Iris pigment epithelial cell (primary cell): ENCODE results near the gene LRIT1.
"Not testable (repeated sequence)": the region's sequence is repeated elsewhere in the genome, so short reads cannot be mapped to it uniquely, and the experiment has no call there.

Experiments
- DNase-seq: peaks from one replicate; pipeline ENCODE4 v3.0.0-alpha.2; 2011; ENCODE audit warnings: low read depth

Gene LRIT1, protein sequence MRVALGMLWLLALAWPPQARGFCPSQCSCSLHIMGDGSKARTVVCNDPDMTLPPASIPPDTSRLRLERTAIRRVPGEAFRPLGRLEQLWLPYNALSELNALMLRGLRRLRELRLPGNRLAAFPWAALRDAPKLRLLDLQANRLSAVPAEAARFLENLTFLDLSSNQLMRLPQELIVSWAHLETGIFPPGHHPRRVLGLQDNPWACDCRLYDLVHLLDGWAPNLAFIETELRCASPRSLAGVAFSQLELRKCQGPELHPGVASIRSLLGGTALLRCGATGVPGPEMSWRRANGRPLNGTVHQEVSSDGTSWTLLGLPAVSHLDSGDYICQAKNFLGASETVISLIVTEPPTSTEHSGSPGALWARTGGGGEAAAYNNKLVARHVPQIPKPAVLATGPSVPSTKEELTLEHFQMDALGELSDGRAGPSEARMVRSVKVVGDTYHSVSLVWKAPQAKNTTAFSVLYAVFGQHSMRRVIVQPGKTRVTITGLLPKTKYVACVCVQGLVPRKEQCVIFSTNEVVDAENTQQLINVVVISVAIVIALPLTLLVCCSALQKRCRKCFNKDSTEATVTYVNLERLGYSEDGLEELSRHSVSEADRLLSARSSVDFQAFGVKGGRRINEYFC

DNA sequence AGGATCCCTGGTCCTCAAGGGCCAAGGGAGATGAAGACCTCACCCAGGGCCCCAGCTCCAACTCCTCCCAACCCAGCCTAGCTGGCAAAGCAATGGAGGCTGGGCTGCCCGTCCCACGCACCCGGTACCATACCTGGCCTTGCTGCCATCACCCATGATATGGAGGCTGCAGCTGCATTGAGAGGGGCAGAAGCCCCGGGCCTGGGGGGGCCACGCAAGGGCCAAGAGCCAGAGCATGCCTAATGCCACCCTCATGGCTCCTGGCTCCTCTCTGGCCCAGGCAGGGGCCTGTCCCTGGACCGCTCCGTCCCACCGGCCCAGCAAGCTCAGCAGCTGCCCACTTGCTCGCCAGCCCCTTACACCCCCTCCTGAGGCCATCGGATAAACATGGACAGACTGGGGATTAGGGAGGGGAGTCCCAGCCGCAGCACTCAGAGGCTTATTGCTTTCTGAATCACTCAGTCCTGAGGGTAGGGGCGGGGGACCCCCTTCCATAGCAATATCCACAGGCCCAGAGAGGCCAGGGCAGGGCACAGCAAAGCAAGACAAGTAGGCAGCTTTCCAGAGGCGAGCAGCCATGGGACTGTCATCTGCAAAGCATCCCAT lies at the start of gene LRIT1:
LRIT1 (minus strand) TSS at position 362 of the 606 bp plus-strand sequence; CDS start at position 255, 107 bp downstream.
- no peak for DNase-seq

DNA sequence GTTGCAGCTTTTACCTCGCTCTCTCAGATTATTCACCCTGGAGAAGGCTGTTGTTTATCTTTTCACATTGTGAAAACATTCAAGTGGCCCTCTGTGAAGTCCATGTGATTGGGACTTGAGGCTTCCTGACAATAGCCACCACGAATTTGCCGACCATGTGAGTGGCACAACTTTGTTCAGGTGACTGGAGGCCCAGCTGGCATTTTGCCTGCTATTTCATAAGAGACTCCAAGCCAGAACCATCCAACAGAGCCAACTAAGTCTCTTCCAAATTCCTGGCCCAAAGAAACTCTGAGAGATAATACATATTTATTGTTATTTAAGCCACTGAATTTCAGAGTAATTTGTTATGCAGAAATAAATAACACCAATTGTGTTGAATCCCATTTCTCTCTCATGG lies 48.9 kb upstream of the LRIT1 start:
- DNase-seq, result no peak

DNA sequence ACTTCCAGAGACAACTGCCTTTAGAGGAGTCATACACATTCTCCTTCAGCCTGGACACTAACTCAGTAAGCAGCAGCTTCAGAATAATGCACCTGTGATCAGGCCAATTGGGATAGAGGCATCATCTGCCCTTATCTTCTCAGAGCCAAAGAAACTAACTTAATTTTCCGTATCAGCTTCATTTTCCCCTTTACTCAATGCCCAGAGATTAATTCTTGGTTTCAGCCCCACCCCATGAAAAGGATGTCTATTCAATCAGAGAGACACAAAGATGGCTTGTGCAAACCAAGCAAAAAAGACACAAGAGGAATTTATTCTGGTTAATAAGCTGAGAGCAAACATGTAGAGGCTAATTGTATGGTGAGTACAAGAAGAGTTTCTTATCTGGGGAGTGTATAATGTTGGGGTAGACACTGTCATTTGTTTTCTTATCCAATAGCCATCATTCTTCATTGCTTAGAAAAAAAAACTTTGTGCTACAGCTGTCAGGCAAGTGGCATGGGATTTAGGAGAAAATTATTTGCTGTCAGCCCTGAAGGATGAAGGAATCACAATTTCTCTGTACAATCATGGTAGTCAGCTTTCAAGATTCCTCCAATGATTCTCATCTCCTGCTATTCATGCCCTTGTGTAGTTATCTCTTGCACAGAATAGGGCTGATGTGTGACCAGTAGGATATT lies 48.3 kb upstream of the LRIT1 start:
- no peak for DNase-seq

DNA sequence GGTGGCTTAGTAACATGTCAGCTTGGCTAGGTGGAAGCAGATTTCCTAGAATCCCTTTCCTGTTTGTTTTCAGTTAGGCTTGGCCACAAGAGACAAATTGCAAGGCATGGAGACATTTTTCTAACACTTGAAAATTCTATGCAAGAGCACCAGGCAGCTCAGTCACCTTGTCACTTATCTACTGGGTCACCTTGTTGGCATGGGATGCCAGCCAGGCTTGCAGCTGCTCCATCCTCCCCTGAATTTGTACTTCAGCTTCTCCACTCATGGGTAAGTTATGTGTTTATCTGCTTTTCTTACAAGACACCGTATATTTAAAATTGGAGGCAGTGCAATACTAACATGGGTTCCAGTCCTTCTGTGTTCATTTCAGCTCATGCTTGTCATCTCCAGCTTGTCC lies 46.8 kb upstream of the LRIT1 start:
- no peak for DNase-seq

DNA sequence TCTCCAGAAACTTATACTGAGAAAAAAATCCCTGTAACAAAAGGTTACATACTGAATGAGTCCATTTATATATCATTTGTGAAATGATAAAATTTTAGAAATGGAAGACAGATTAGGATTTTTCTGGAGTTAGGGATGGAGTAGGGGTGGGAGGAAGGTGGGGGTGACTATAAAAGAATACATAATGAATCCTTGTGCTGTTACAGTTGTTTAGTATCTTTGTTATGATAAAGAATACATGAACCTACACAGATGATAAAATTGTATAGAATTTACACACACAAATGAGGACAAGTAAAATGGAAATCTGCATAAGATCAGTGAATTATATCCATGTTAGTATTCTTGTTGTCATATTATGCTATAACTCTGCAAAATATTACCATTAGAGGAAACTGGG lies 45.3 kb upstream of the LRIT1 start:
- no peak for DNase-seq

DNA sequence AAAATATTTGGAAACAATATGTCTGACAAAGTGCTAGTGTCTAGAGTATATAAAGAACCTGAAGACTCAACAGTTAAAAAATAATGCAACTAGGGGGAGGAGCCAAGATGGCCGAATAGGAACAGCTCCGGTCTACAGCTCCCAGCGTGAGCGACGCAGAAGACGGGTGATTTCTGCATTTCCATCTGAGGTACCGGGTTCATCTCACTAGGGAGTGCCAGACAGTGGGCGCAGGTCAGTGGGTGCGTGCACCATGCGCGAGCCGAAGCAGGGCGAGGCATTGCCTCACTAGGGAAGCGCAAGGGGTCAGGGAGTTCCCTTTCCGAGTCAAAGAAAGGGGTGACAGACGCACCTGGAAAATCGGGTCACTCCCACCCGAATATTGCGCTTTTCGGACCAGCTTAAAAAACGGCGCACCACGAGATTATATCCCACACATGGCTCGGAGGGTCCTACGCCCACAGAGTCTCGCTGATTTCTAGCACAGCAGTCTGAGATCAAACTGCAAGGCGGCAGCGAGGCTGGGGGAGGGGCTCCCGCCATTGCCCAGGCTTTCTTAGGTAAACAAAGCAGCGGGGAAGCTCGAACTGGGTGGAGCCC lies 38.6 kb upstream of the LRIT1 start:
- not testable (repeated sequence) for DNase-seq

DNA sequence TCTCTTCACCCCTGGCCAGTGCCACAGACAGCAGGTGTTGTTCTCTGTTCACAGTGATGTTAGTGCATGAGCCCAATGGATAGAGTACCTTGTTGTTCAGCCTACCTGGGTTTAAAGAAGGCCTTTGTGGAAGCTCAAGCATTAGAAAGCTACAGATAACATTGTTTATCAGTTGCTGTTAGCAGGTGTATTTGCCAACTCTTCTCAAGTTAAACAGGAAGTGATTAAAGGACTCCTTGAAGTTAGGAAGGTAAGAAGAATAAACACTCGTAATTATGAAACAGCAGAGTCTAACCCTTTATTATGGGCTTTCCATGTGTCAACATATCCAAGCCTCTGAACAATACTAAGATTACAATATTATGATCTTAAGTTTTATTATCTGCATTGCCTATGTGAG lies 29.4 kb upstream of the LRIT1 start:
- DNase-seq, result no peak

DNA sequence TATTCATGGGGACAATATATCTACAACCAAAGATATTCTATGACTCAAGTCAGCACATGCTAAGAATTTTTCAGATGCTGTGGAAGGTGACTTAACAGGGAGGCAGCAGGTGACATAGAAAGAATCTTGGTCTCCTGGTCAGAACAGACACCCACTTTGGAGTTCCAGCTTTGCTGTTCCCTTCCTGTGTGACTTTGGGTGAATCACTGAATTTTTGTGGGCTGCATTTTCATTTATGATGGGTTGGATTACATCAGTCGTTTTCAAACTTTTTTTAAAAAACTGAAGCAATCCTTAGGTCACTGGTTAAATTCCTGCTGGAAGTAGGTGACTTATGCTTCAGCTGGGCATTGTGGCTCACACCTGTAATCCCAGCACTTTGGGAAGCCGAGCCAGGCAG lies 28.4 kb upstream of the LRIT1 start:
- DNase-seq, result peak; percentile 78

DNA sequence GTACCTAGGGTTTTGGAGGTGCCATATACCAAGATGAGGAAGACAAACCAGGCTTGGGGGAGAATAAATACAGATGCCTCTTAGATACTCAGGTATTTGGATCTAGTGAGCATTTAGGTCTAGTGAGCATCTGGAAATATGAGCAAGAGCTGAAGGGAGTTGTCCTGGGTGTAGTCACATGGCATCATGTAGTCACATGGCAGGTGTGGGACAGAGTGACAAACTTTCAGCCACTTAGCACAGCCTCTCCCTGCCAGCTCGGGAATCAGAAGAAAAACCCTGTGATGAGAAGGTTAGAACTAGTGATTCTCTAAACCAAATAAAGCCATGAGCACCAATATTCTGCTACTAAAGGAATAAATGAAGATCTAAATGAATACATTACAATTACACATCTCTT lies 27.8 kb upstream of the LRIT1 start:
- DNase-seq, result no peak

DNA sequence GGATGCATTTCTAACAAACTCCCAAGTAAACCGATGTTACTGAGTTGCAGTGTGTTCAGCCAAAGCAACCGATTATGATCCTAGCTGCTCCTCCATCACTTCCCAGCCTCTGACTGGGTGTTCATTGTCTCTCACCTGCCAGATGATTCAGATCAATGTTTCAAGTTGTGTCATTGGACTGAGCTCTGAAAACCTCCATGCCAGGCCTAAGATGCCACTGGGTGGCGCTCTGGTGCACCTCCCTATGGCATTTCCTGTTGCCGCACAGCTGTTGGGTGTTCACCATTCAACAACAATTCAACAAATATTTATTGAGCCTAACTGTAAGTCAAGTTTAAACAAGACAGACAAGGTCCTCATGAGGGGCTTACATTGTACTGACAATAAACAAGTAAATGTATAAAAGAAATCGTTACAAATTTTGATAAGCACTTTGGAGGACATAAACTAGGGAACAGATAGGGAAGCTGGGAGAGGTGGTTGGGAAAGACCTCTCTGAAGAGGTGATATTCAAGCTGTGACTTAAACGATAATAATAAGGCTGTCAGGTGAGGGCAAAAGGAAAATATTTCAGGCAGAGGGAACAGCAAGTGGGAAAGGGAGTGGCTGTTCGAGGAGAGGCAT lies 26.3 kb upstream of the LRIT1 start:
- DNase-seq, result peak; percentile 70

DNA sequence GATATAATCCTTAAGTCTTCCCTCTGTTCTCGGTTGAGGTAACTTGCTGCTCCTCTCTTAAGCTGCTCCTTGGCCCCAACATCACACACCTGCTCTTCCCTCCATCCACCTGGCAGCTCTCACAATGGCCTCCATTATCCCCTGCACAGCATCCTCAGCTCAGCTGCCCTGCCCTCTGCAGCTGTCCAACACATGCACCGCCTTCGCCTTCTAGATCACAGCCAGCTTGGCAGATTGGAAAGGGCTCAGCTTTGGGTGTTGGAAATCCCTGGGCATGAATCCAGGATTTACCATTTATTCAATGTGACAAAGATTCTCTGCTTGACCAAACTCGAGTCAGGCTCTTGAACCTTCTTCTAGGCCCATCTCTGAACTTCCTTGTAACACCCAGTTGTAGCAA lies 24.1 kb upstream of the LRIT1 start:
- DNase-seq, result no peak

DNA sequence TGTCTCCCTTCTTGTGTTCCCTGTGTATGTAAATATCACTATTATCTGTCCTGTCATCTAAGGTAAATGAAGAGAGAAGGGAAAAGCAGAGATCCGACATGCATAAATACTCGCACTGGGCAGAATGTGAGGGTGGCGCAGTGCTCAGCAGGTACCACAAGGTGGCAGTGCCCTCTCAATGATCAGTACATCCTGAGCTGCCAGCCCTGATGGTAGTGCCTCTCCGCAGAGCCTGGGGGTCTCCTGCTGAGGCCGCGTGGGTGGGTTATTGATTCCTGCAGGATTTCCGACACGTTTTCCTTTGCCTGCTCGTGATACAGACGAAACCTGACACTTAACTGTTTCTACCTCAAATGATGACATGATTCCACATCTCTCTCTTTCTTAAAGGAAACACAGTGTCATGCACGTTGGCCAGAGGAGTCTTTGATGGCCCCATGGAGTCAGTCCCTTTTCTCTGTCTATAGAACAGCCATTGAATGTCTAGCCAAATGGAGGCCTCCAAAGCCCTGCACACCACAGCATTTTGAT lies 23.3 kb upstream of the LRIT1 start:
- peak; percentile 53 for DNase-seq

DNA sequence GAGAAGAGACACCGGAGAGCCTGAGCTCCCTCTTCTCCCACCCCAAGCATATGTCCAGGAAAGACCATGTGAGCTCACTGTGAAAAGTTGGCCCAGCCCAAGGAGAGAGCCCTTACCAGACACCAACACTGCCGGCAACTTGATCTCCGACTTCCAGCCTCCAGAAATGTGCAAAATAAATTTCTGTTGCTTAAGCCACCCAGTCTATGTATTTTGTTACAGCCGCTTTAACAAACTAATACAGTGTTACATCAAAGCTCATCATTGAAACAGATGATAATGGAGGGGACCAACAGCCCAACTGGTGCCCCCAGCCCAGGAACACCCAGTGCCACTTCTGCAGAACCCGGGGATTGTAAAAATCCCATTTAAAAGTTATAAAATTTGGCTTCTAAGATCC lies 22.4 kb upstream of the LRIT1 start:
- no peak for DNase-seq

DNA sequence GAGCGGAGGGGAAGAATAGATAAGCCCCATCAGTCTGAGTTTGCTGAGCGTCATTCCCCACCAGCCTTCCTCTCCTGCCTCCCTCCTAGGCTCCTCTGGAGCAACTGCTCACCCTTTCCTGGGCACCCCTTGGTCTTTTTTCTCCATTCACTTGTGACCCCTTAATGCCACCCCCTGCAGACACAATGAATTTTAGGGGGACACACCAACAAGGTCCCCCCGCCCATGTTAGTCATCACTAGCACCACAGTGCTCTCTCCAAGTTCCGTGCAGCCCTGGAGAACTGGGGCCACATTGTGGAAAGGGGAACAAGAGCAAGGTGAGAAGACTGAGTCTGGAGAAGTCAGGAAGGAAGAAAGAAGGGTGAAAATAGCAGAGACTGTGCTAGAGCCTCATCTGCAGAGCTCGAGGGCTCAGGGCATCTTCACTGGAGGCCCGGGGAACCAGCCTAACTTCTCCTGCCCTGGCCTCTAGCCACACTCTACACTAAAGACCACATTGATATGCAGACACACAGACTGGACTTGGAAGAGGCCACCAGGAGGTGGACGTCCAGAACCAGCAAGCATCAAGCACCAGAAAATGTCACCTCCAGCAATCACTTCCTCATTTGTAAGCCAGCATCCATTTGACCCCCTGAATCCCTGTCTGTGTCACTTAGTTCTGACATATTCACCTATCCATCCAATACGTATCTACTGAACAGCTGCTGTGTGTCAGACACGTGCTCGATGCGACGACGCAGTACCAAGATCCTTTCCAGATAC lies 21.0 kb upstream of the LRIT1 start:
- no peak for DNase-seq

DNA sequence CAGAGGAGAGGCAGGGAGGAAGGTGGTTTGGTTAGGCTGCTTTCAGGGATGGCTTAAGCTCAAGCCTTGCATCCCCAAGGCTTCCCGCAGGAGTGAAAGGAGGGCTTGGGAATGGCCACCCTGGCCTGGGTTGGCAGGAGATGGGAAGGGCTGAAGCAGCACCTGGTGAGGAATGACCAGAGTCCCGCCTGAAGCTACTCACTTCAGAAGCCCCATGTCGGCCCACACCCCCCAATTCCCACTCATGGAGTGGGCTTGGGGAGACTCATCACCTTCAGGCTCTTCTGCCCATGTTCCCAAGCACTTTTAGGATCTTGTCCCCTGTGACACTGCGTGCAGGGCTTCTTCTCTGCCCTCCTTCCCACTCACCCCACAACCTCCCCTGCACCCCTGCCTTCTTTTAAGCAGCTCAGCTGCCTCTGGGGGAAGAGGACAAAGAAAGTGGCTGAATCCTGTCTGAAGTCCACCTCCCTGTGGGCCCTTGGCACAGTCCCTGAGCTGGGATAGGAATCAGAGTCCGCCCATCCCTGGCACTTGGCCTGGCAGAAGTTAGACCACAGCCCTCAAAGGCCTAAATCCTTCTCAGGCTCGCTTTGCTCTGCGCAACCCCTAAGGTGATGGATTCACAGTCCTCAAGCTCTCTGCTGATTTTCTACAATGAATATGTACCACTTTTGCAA lies 20.0 kb upstream of the LRIT1 start:
- no peak for DNase-seq

DNA sequence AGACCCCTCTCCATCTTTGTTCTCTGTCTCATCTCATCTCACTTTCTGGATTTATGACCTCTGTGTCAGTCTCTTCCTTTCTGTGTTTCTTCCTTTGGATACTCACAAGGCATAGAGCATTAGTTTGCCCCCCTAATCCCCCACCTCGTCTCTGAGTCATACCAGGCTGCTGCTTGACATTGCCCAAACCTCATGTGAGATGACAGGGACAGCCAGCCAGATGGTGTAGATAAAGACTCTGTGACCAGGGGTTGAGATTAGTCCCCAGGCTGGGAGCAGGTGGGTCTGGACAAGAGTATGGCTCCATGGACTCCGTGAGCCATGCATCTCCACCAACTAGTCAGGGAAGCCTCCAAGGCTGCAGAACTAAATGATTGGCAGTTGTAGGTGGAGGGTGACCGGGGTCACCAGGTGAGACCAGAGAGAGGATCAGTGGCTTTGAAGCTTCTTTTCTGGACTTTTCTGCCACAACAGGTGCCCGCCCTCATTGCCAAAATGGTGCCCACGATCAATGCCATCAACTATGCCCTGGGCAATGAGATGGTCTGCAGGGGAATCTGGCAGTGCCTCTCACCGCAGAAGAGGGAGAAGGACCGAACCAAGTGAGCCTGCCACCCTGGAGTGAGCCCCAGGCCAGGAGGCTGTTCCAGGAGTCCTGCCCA lies 16.8 kb upstream of the LRIT1 start:
- DNase-seq, result no peak

DNA sequence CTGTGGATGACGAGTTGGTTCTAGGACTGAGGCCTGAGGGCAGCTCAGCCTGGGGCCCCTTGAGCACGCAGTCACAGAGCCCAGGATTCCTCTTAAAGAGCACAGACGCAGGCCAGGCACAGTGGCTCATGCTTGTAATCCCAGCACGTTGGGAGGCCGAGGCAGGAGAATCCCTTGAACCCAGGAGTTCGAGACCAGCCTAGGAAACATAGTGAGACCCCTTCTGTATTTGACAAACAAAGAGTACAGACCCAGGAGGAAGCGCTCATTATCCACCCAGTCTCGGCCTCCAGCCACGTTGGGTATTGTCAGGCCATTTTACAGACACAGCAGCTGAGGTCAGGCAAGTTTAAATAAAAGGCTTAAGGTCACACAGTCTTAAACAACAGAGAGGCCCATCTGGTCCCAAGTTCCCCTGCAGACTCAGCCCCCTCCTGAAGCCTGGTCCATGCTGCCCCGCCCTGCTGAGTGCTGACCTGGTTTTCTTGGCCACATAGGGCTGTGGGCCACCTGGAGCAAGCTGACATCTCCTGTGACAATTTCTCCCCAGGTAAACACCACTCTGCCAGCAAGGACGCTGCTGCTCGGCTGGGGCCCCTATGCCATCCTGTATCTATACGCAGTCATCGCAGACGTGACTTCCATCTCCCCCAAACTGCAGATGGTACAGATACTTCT lies 16.1 kb upstream of the LRIT1 start:
- DNase-seq, result no peak

DNA sequence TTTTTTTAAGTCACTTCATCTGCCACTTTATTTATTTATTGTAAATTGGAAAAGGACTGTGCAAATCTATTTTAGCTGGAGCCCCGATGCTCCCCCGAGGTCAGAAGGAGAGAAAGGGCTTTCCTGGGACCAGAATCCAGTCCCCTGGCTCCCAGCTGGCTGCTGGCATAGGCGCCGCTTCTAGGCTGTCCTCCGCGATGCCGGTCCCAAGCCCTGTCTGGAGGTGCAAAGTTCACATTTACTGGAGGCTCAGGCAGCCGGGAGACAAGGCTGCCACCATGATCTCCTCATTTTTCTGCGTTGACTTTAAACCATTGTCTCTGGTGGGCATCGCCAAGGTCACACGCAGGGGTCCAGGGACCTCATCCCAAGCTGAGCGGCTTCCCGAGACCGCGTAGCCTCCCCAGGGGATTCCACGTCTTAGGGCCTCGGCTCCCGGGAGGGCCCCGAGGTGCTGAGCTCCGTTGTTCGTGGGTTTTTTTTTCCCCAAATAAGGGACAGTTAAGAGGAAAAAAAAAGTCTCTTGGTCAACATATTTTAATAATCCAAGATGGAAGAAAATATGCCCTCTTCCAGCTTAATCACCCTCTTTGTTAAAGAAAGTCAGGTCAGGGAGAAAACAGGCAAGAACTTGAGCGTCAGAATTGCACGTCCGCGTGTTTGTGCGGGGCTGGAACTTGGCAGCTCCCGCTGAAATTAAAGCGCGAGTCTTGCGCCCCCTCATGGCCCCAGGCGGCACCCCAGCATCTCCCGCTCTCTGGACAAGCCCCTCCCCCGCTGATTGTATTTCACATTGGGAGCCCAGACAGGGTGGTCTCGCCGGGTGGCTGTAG lies 15.4 kb upstream of the LRIT1 start:
- DNase-seq, result peak; percentile 70
